T-helper 1 cell treated with Interleukin-12 subunit alpha and Interleukin-12 subunit beta and Interleukin-4 antibody, amounts not matched to agents 30 ng/mL and 1 ng/mL, for 36 hours (primary cell): Measurements from ENCODE around the gene COL4A6. TPM values are rescaled to one million over a fixed set of nuclear protein-coding genes. Genes with fewer than 3 reads are reported as not detected.
"Not testable (repeated sequence)": the region's sequence is repeated elsewhere in the genome, so short reads cannot be mapped to it uniquely, and the experiment has no call there.

Experiments used
- intact Hi-C: fragments of 100-400 bp; cut with micrococcal nuclease; formaldehyde crosslinking; loops from one replicate; pipeline ENCODE4 v1.15.1; 2024
- total RNA-seq: library from RNA; stranded (reverse); gene quantifications from 2 replicates; pipeline ENCODE4 v1.2.3, GENCODE V29; 2022

COL4A6 gene
- total RNA-seq, 1 donor from 2014 or later: not detected

GRCh38 chrX:108399418-108400165, 38.6 kb downstream of the COL4A6 start:
- intact Hi-C loops: no loop called here

GRCh38 chrX:108397627-108398391, 40.4 kb downstream of the COL4A6 start:
- intact Hi-C loops: no loop called here

GRCh38 chrX:108396986-108397385, 41.2 kb downstream of the COL4A6 start:
- intact Hi-C loops: no loop called here

GRCh38 chrX:108396188-108396891, 41.9 kb downstream of the COL4A6 start:
- intact Hi-C loops: no loop called here

- intact Hi-C loops: not testable (repeated sequence)
Observed at GRCh38 chrX:108390976-108391717, 47.1 kb downstream of the COL4A6 start.

GRCh38 chrX:108384783-108385182, 53.4 kb downstream of the COL4A6 start:
- intact Hi-C loops: no loop called here

GRCh38 chrX:108380222-108380621, 58.0 kb downstream of the COL4A6 start:
- intact Hi-C loops: no loop called here

- intact Hi-C loops: not testable (repeated sequence)
Observed at GRCh38 chrX:108376821-108377220, 61.4 kb downstream of the COL4A6 start.

- intact Hi-C loops: not testable (repeated sequence)
Observed at GRCh38 chrX:108375591-108375990, 62.6 kb downstream of the COL4A6 start.

GRCh38 chrX:108366644-108367406, 71.4 kb downstream of the COL4A6 start:
- intact Hi-C loops: no loop called here

- intact Hi-C loops: no loop called here
Observed at GRCh38 chrX:108362026-108362425, 76.2 kb downstream of the COL4A6 start.

- intact Hi-C loops: no loop called here
Observed at GRCh38 chrX:108361316-108361715, 76.9 kb downstream of the COL4A6 start.

GRCh38 chrX:108359806-108360602, 78.2 kb downstream of the COL4A6 start:
- intact Hi-C loops: no loop called here

GRCh38 chrX:108353452-108353851, 84.8 kb downstream of the COL4A6 start:
- intact Hi-C loops: no loop called here

GRCh38 chrX:108349210-108349609, 89.0 kb downstream of the COL4A6 start:
- intact Hi-C loops: no loop called here

- intact Hi-C loops: no loop called here
Observed at GRCh38 chrX:108348525-108348924, 89.7 kb downstream of the COL4A6 start.

GRCh38 chrX:108347800-108348199, 90.4 kb downstream of the COL4A6 start:
- intact Hi-C loops: no loop called here

GRCh38 chrX:108344216-108344615, 94.0 kb downstream of the COL4A6 start:
- intact Hi-C loops: no loop called here

- intact Hi-C loops: no loop called here
Observed at GRCh38 chrX:108341947-108342346, 96.3 kb downstream of the COL4A6 start.

GRCh38 chrX:108332281-108332680, 105.9 kb downstream of the COL4A6 start:
- intact Hi-C loops: no loop called here
